ENCODE results near the gene CDC5L.

Gene CDC5L

GRCh38 chr6:44375071-44375470 is 12.4 kb upstream of the CDC5L start:
- DNase-seq = no peak

DNA sequence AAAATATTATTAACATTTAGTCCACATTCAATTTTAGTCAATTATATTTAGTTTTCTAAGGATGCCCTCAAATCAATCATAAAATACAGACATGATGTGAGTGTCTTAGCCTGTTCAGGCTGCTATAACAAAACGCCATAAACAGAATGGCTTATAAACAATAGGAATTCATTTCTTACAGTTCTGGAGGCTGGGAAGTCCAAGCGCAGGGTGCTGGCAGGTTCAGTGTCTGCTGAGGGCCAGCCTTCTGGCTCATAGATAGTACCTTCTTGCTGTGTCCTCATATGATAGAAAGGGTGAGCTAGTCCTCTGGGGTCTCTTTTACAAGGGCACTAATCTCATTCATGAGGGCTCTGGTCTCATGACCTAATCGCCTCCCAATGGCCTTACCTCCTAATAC is 10.0 kb upstream of the CDC5L start:
- DNase-seq = no peak

GRCh38 chr6:44377971-44378370 is 9.5 kb upstream of the CDC5L start:
- DNase-seq = no peak

DNA sequence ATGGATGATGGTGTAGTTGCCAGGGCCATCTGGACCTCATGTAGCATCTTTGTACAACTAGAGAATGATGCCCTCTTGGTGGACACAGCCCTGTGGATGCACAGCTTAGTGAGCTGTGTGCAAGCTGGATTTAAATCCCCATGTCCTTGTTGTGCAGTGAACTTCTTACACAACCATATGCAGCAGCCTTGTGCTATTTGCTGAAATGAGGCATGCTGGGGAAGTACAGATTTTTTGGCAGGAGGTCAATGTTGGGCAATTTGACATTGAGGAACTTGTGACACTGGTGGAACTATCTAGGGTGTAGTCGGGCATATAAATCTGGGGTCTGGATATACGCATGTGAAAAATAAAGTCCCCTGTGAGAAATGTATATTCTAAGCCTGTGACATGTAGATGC is 5.8 kb upstream of the CDC5L start:
- DNase-seq = peak; percentile 23

DNA sequence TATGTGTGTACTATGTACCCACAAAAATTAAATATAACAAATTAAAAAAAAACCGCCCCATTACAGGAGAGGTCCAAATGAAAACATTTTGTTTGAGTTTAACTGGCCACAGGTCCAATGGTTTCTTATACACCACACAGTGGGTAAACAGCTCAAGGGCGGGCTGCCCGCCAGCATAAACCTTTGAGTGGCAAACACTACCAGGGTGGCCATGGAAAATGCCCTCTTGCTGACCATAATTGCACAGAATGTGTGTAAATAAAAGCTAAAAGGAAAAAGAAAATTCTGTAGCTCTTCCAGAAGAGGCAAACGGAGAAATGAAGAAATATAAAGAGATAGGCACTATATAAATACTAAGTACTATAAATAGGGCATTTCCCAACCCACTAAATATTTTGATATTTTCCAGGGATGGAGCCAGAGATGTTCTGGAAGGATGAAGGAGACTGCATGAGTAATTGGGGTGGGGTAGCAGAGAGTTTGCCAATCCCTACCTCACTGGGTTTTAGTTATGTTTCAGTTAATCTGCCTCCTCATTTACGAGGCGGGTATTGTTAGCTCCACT is 1.1 kb upstream of the CDC5L start:
- no peak for DNase-seq

DNA sequence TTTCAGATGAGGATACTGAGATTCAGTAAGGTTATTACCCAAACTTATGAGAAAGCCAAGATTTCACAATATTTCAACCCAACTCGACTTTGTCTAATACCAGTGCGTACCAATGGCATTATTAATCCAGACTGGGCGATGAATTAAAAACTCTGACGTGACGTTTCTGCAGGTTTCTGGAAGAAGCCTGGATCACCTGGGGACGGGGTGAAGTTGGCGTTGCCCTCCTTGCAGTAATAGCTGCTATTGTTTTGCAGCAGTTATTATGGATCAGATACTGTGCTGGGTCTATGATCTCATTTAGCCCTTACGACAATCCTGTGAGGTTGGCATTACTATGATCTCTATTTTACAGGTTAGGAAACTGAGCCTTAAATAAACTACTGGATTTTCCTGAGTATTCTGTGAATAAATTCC is 569 bp upstream of the CDC5L start:
- DNase-seq = no peak

GRCh38 chr6:44388135-44388487 is 605 bp downstream of the CDC5L start:
- DNase-seq = peak; percentile 26

DNA sequence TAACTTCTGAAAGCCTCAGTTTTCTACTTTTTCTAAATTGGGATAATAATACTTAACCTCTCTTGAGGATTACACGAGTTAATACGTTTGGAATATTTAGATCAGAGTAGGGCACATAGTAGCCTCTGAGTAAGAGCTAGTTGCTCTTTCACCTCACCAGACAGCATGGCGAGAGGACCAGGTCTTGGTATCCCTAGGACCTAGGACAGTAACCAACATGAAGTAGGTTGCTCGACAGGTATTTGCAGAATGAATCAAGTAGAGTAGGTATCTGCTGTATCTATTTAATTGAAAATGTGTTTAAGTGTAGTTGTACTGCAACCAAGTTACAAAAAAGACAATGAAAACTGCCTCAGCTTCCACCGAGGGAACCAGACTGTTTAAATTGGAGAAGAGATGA is 1.4 kb downstream of the CDC5L start:
- DNase-seq = no peak

DNA sequence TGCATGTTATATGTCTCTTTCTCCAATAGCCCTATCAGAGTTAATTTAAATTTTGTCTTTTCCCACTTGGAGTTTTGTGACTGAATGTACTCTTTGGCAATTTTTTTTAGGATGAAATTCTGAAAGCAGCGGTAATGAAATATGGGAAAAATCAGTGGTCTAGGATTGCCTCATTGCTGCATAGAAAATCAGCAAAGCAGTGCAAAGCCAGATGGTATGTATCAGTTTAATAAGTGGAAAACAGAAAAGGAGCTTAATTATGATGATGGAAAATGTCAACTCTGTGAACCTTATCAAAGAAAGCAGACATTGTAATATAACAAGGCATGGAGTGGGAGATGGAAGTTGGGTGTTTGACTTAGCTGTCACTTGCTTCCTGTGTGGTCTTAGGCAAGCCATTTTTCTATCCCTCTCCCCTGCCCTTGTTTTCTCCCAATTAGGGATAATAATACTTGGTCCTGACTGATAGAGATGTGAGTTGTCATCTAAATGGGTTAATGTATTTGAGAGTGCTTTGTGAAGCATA is 2.7 kb downstream of the CDC5L start:
- no peak for DNase-seq

- DNase-seq = no peak
Observed at GRCh38 chr6:44395501-44395900, 8.0 kb downstream of the CDC5L start.

- no peak for DNase-seq
Observed at GRCh38 chr6:44396968-44397367, 9.5 kb downstream of the CDC5L start.

- DNase-seq = no peak
Observed at GRCh38 chr6:44397424-44398164, 10.1 kb downstream of the CDC5L start.

DNA sequence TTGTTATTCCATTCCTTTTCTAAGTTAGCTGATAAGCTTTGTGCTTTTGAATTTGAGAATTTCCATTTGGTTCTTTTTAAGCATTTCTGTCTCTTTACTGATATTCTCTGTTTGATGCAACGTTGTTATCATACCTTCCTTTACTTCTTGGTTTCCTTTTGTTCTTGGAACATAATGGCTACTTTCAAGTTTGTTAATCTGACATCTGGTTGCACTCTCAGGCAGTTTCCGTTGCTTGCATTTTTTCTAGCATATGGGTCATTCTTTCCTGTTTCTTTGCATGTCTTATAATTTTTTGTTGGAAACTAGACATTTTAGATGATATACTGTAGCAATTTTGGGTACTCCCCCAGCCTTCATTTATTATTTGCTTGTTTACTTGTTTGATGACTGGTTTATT is 12.5 kb downstream of the CDC5L start:
- DNase-seq = no peak

- DNase-seq = no peak
Observed at GRCh38 chr6:44400572-44400971, 13.1 kb downstream of the CDC5L start.

- DNase-seq = no peak
Observed at GRCh38 chr6:44401138-44401537, 13.6 kb downstream of the CDC5L start.

DNA sequence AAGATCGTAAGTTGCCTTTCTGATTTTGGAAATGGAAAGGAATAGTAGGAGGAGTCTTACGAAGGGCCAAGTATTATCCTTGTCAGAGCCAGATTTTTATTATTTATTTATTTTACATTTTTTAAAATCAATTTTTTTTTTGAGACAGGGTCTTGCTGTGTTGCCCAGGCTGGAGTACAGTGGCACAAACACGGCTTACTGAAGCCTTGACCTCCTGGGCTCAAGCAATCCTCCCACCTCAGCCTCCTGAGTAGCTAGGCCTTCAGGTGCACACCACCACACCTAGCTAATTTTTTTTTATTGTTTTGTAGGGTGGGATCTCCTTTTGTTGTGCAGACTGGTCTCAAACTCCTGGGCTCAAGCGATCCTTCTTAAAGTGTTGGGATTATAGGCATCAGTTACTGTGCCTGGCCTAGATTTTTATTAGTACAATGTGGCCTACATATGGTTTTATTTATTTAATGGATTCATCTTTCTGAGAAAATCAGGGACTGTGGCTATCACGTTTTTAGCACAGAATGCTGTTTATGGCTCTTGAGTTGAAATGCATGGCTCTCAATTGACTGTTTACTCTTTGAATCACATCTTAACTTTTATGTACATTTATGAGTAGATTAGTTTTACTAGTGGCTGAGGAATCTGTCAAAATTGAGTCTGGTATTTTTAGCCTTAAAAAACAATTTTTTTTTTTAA is 16.7 kb downstream of the CDC5L start:
- DNase-seq = no peak

DNA sequence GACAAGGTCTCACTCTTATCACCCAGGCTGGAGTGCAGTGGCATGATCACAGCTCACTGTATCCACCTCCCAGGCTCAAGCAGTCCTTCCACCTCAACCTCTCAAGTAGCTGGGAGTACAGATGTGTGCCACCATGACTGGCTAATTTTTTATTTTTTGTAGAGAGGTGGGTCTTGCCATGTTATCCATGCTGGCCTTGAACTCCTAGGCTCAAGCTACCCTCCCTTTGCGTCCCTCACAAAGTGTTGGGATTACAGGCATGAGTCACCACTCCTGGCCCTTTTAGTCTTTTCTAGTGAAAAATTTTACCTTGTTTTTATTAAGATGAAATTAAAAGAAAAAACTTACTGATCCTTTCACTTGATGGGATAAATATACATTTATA is 17.2 kb downstream of the CDC5L start:
- DNase-seq = no peak

DNA sequence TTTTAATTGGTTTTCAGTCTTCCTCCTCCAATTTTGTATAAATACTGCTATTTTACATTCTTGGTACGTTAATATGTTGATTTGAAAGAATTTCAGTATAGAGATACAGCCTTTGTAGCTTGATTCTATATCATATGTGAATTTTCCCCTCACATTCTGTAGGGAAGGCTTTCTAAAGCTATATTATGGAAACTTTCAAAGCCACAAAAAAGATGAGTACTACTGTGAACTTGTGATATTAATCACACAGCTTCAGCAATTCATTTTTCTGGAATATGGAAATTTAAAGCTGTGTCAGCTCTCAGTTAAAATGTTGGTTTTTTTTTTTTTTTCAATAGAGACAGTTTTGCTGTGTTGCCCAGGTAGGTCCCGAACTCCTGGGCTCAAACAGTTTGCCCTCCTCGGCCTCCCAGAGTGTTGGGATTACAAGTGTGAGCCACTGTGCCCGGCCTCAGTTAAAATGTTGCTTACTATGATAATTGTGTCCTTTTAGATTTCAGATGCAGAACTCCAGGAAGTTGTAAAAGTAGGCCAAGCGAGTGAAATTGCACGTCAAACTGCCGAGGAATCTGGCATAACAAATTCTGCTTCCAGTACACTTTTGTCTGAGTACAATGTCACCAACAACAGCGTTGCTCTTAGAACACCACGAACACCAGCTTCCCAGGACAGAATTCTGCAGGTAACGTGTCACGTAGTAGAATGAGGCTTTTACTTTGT is 20.6 kb downstream of the CDC5L start:
- no peak for DNase-seq

GRCh38 chr6:44409207-44409794 is 21.8 kb downstream of the CDC5L start:
- no peak for DNase-seq

- no peak for DNase-seq
Observed at GRCh38 chr6:44410363-44410762, 22.9 kb downstream of the CDC5L start.

GRCh38 chr6:44411141-44411540 is 23.6 kb downstream of the CDC5L start:
- DNase-seq = no peak

DNA sequence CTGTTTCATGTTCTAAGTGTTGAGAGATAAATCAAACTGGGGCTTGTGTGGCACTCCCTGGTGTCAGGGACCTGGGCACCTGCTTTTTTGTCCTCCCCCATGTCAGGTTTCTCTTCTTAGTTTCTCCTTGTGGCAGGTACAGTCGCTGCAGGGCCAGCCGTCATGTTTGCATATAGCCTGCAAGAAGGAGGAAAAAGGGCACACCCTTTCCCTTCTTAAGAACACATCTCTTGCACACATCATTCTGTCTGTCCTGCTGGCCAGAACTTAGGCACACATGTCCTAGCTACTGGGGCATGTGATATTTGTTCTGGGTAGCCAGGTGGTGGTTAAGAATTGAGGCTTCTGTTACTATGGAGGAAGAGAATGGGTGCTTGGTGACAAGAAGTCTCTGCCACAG is 27.9 kb downstream of the CDC5L start:
- no peak for DNase-seq

DNA sequence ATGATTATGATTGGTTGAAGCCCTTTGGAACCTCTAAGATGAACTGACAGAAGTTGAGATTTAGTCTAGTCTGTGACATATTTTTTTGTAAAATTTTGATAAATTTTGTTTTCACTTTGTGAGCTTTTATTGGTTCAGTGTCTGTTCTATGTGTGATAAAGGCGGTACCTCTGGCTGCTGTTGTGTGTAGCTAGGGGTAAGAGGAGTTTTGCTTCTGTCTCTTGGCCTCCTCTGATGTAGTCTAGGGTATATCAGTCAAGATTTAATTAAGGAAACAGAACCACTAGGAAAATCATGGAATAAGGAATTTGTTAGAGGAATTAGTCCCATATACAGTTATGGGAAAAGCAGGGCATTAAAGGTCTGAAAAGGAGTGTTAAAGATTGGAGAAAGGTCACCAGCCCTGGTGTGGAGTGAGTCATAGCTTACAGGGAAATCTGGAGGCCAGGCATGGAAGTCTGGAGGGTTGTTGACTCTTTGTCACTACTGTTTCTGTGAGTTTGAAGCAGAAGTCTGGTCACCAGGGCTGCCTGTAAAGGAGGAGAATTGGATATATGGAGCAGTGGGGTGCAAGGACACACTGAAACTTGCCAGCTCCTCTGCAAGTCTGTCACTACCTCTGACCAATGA is 28.5 kb downstream of the CDC5L start:
- DNase-seq = no peak

Measured in RPMI8226 (cell line).